K562 (cell line): ENCODE results near the gene BTBD18. TPM values are rescaled to one million over a fixed set of nuclear protein-coding genes. Genes with fewer than 3 reads are reported as not detected.

ENCODE experiments used
- BCLAF1 ChIP-seq, 2 experiments: fragments of 450-650 bp in 1 of 2; IDR thresholded peaks; 2 replicates each; pipeline ENCODE4 v1.6.1; 2011 to 2017; ENCODE audit warnings: low read depth in 2 of 2, antibody characterized with exemption in 1 of 2, borderline replicate concordance in 1 of 2, low read length in 1 of 2, mild to moderate bottlenecking in 1 of 2, mixed read lengths in 1 of 2; ENCODE audit not compliant: control insufficient read depth in 1 of 2
- CREB1 ChIP-seq, 2 experiments: sonication (generic) in 1 of 2; formaldehyde crosslinking in 1 of 2; IDR thresholded peaks; 2 replicates each; pipeline versions ENCODE4 v1.6.1 to v1.8.0; 2012 to 2022; ENCODE audit warnings: inconsistent platforms in 1 of 2, mild to moderate bottlenecking in 1 of 2, missing genetic modification reagents in 1 of 2, moderate library complexity in 1 of 2
- CTBP1 ChIP-seq: fragments of 450-650 bp; IDR thresholded peaks from 2 replicates; pipeline ENCODE4 v1.6.1; 2016; ENCODE audit warnings: borderline replicate concordance
- DPF2 ChIP-seq: fragments of 450-650 bp; IDR thresholded peaks from 2 replicates; pipeline ENCODE4 v1.6.1; 2016
- HNRNPK ChIP-seq: fragments of 200-400 bp; formaldehyde crosslinking; IDR thresholded peaks from one replicate; pipeline ENCODE4 v1.6.1; 2018; ENCODE audit warnings: mild to moderate bottlenecking, low read depth, low read length; ENCODE audit not compliant: poor library complexity, severe bottlenecking
- NCOA1 ChIP-seq: fragments of 450-650 bp; IDR thresholded peaks from 2 replicates; pipeline ENCODE4 v1.6.1; 2016; ENCODE audit warnings: low read depth
- NFE2L1 ChIP-seq: fragments of 450-650 bp; IDR thresholded peaks from 2 replicates; pipeline ENCODE4 v1.6.1; 2016; ENCODE audit warnings: missing genetic modification characterization, low read depth, mild to moderate bottlenecking, missing compliant biosample characterization, moderate library complexity, borderline replicate concordance
- PBX2 ChIP-seq, 2 experiments: IDR thresholded peaks in 1 of 2; conservative IDR thresholded peaks in 1 of 2; 2 replicates each; pipeline ENCODE4 v1.6.1; 2016; ENCODE audit warnings: low read depth in 2 of 2, mild to moderate bottlenecking in 1 of 2, missing compliant biosample characterization in 1 of 2, missing genetic modification characterization in 1 of 2, moderate library complexity in 1 of 2
- PCBP1 ChIP-seq: fragments of 200-400 bp; formaldehyde crosslinking; IDR thresholded peaks from 2 replicates; pipeline ENCODE4 v1.6.1; 2018; ENCODE audit warnings: mild to moderate bottlenecking, low read depth, low read length; ENCODE audit not compliant: poor library complexity, severe bottlenecking
- SUPT5H ChIP-seq: fragments of 450-650 bp; IDR thresholded peaks from 2 replicates; pipeline ENCODE4 v1.6.1; 2016
- TARDBP ChIP-seq: fragments of 450-650 bp; IDR thresholded peaks from 2 replicates; pipeline ENCODE4 v1.6.1; 2016
- TRIM28 ChIP-seq: fragments of 450-650 bp; IDR thresholded peaks from 2 replicates; pipeline ENCODE4 v1.6.1; 2017
- YY1 ChIP-seq, 3 experiments: IDR thresholded peaks; 2 replicates each; pipeline ENCODE4 v1.6.1; 2011; ENCODE audit warnings: low read length in 2 of 3, mild to moderate bottlenecking in 2 of 3, moderate library complexity in 2 of 3, borderline replicate concordance in 1 of 3, control low read depth in 1 of 3, low read depth in 1 of 3; ENCODE audit not compliant: insufficient read depth in 3 of 3, insufficient replicate concordance in 2 of 3, control insufficient read depth in 1 of 3, insufficient read length in 1 of 3; ENCODE audit errors: extremely low read depth in 1 of 3
- ZBTB2 ChIP-seq: fragments of 450-650 bp; IDR thresholded peaks from 2 replicates; pipeline ENCODE4 v1.6.1; 2016; ENCODE audit warnings: antibody characterized with exemption
- ZBTB5 ChIP-seq: fragments of 450-650 bp; IDR thresholded peaks from 2 replicates; pipeline ENCODE4 v1.6.1; 2017; ENCODE audit warnings: antibody characterized with exemption
- ZNF316 ChIP-seq: fragments of 450-650 bp; IDR thresholded peaks from 2 replicates; pipeline ENCODE4 v1.6.1; 2016
- polyA plus RNA-seq, 8 experiments: library from polyadenylated mRNA; depleted of rRNA in 4 of 8; stranded (reverse) in 5 of 8; unstranded in 3 of 8; fragments of >200 nt; fragmentation: Nextera tagmentation in 2 of 8; fragmentation: Illumina TruSeq in 1 of 8; extraction: Ambion mirVana in 2 of 8; extraction: Trizol in 1 of 8; gene quantifications; 2 replicates each; pipeline versions ENCODE4 v1.2.1 to v1.2.3, GENCODE V29; 2011 to 2014; ENCODE audit warnings: inconsistent platforms in 1 of 8, missing spikeins in 1 of 8
- total RNA-seq, 7 experiments: library from RNA; depleted of rRNA in 6 of 7; stranded (reverse); fragments of >200 nt in 6 of 7; fragmentation: Illumina TruSeq in 2 of 7; extraction: Trizol in 2 of 7; gene quantifications; 2 replicates each; pipeline versions ENCODE4 v1.2.1 to v1.2.3, GENCODE V29; 2011 to 2021; ENCODE audit warnings: low replicate concordance in 1 of 7

The BTBD18 gene
- total and polyA plus RNA-seq, 9 of the 15 experiments (the other 6 are each of a cell fraction or from before 2014, with no cell fraction given), result 0.06 TPM; not detected in 8

- TF ChIP-seq PBX2 (CRISPR knock-in tag; IDR thresholded peaks at IDR 0.05; ENCODE audit: low read depth) (no peak), PBX2 (tag; conservative IDR thresholded peaks at IDR 0.05; ENCODE audit: low read depth) (peak; percentile 96), TARDBP (no peak), TRIM28 (no peak), PCBP1 (no peak), SUPT5H (peak; percentile 92), BCLAF1 (IDR thresholded peaks at IDR 0.05; ENCODE audit: borderline replicate concordance in 1 of 2, control insufficient read depth in 1 of 2, low read depth in 2 of 2, low read length in 1 of 2) (no peak), HNRNPK (no peak), NCOA1 (no peak), CTBP1 (no peak), ZBTB2 (0 out of 2 replicates have a peak, but pooled peaks have one; percentile 16), CREB1 (IDR thresholded peaks at IDR 0.05) (peak; percentile 92), CREB1 (CRISPR knock-in tag; IDR thresholded peaks at IDR 0.05) (peak; percentile 85), ZNF316 (no peak), NFE2L1 (no peak), ZBTB5 (no peak), DPF2 (no peak), YY1 (IDR thresholded peaks at IDR 0.05; ENCODE audit: borderline replicate concordance in 1 of 3, control insufficient read depth in 1 of 3, extremely low read depth in 1 of 3, insufficient read depth in 3 of 3, insufficient read length in 1 of 3, insufficient replicate concordance in 2 of 3, low read depth in 1 of 3, low read length in 2 of 3) (peak; percentile 80 to 98 (median 95))
These were observed 39.1 kb downstream of the BTBD18 start, which contains the start of gene TMX2 (continued) for GRCh38 chr11:57712256-57713150.
